Measurements from ENCODE around the gene CRACR2B. TPM values are rescaled to one million over a fixed set of nuclear protein-coding genes. Genes with fewer than 3 reads are reported as not detected.

Gene CRACR2B
- polyA plus RNA-seq, 1 donor = 17.3 TPM

GRCh38 chr11:827146-827896 lies 398 bp upstream of the CRACR2B start:
- no peak for DNase-seq

GRCh38 chr11:828506-829175 lies 922 bp downstream of the CRACR2B start:
- no peak for DNase-seq

GRCh38 chr11:829176-829846 lies 1.6 kb downstream of the CRACR2B start:
- no peak for DNase-seq

GRCh38 chr11:829847-830294 lies 2.2 kb downstream of the CRACR2B start:
- no peak for DNase-seq

GRCh38 chr11:830295-831117 lies 2.8 kb downstream of the CRACR2B start:
- DNase-seq = peak; percentile 75

GRCh38 chr11:831118-831864 lies 3.6 kb downstream of the CRACR2B start:
- no peak for DNase-seq

- DNase-seq = no peak
Observed at GRCh38 chr11:831961-832528, 4.3 kb downstream of the CRACR2B start.

- no peak for DNase-seq
Observed at GRCh38 chr11:832529-833113, 4.9 kb downstream of the CRACR2B start, which contains the start of gene CD151. CD151 (plus strand) TSS chr11:832952; CDS start chr11:836070, 3,118 bp downstream.

GRCh38 chr11:833114-833791 lies 5.5 kb downstream of the CRACR2B start:
- no peak for DNase-seq

GRCh38 chr11:833849-834311 lies 6.2 kb downstream of the CRACR2B start:
- DNase-seq = no peak

GRCh38 chr11:834371-835316 lies 6.9 kb downstream of the CRACR2B start:
- DNase-seq = no peak

GRCh38 chr11:836274-836673 lies 8.6 kb downstream of the CRACR2B start:
- DNase-seq = no peak

GRCh38 chr11:836700-837099 lies 9.0 kb downstream of the CRACR2B start:
- no peak for DNase-seq

GRCh38 chr11:837189-837989 lies 9.7 kb downstream of the CRACR2B start:
- no peak for DNase-seq

GRCh38 chr11:837990-838307 lies 10.2 kb downstream of the CRACR2B start:
- DNase-seq = no peak

- no peak for DNase-seq
Observed at GRCh38 chr11:838441-839279, 10.9 kb downstream of the CRACR2B start.

GRCh38 chr11:839280-839623 lies 11.5 kb downstream of the CRACR2B start:
- DNase-seq = no peak

Measured in hindlimb muscle (tissue), 1 donor.